NCI-H2029 treated with DMSO at 0.1 percent for 48 hours (cell line): Measurements from ENCODE around the gene ADD3.
"Not testable (repeated sequence)": the region's sequence is repeated elsewhere in the genome, so short reads cannot be mapped to it uniquely, and the experiment has no call there.

ENCODE experiments used
- DNase-seq: peaks from one replicate; lab custom pipeline; 2025; lab: John Stamatoyannopoulos, UW

Gene ADD3

DNA sequence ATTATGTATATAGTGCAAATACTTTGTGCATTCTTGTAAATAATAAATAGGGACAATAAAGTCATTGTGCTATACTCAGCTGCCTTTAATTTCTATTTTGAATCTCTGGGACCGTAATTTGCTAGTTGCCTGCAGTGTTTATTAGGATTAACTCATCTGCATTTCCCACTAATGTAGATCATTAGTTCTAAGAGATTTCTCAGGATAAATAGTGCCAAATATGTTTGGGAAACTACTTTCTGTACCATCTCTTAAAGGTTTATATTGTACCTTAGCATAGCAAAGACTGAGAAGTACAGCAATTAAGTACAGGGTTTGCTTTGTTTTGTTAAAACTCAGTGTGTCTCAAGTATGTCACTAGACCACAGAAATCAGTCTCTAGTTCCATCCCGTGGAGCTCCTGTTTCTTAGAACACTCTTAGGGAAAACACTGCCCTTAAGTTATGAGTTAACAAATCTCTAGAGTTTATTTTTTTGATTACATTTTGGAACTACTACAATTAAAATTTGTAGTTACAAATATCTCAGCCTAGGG lies 26.0 kb downstream of the ADD3 start:
- no peak for DNase-seq

GRCh38 chr10:110034596-110034995 lies 26.8 kb downstream of the ADD3 start:
- no peak for DNase-seq

DNA sequence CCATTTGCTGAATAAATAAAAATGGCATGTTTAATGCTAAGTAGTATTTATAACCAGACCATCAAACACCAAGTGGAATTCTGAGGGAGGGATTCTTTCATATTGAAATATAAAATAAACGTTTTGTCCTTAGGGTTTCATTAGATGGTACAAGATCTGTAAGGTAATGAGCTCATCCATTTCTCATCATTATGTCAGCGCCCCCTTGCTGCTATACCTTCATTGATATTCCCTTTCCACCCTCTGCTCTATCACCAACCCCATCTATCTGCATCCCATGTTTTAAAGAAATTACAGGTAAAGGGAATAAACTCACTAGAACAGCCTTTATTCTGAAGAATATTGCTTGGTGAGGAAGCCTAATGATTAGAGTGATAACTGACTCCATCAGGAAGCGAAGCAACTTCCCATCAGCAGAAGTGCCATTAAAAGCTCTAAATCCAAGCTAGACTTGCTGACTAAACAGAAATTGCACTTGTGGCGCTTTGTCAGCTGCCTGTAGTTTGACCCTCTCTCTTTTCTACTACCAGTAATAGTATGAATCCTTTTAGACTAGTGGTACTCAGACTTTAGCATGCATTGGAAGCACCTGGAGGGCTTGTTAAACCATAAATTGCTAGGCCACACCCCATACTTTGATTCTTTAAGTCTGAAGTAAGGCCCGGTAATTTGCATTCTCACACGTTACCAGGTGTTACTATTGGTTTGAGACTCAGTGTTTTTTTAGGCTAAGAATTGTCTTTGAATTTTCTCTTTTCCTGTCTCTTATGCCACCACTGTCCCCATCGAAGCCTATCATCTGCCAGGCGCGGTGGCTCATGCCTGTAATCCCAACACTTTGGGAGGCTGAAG lies 27.5 kb downstream of the ADD3 start:
- DNase-seq = no peak

DNA sequence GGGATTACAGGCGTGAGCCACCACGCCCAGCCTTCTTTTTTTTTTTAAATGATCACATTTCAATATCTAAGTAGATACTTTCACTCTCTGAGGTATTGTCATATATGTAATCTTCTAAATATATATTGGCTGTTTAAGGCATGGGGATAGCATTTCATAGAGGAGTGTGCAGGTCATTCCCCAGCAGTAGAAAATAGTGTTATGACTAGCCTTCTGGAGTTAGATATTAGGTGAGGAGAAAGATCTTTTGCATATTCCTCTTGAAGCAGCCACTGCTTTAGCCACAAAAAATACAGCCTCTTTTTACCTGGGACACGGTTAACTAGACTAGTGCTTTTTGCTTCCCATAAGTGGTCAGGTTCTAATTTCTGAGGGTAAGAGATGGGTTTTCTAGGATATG lies 28.9 kb downstream of the ADD3 start:
- no peak for DNase-seq

GRCh38 chr10:110039254-110039653 lies 31.5 kb downstream of the ADD3 start:
- DNase-seq = no peak

- DNase-seq = no peak
Observed at GRCh38 chr10:110040108-110040507, 32.3 kb downstream of the ADD3 start.

DNA sequence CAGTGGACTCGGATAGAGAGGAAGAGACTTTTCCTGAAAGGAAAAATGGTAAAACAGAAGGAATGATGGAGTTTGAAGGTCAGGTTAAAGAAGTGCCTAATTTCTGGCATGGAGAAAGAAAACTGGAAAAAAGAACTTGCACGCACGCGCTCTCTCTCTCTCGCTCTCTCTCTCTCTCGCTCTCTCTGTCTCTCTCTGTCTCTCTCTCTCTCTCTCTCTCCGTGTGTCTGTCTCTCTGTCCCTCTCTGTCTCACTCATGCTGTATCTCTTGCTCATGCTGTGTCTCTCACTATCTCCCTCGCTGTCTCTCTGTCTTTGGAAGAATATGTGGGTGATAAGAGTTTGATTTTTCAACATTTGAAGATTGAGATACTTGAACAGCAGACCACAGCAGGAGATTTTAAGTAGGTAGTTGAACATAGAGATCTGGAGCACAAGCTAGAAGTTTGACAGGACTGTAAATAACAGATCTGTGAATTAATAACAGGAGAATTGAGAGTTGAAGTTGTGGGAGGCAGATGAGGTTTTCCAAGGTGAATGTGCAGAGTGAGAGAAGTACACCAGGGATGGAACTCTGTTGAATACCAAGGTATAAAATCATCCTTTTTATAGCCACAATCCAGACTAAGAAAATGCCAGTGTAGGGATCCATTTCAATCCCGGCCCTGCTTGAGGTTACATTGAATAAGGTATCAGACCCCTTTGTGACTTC lies 33.1 kb downstream of the ADD3 start:
- no peak for DNase-seq

- no peak for DNase-seq
Observed at GRCh38 chr10:110041479-110041829, 33.7 kb downstream of the ADD3 start.

DNA sequence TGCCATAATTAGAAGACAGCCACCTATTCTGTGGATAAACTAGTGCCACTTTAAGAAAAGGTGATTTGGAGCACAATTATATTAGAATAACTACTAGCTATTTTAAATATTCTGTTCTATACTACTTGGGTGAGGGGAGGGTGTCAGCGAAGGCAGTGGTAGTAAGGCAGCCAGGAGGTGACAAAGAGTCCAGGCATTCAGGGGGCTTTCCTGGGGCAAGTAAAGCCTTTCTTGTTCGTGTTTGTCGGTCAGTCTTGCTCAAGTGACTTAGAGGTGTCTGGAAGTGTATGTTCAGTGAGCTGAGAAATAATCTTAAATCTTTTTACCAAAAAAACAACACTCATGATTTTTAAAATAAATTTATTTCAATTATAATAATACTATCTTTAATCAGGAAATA lies 34.4 kb downstream of the ADD3 start:
- DNase-seq = no peak

DNA sequence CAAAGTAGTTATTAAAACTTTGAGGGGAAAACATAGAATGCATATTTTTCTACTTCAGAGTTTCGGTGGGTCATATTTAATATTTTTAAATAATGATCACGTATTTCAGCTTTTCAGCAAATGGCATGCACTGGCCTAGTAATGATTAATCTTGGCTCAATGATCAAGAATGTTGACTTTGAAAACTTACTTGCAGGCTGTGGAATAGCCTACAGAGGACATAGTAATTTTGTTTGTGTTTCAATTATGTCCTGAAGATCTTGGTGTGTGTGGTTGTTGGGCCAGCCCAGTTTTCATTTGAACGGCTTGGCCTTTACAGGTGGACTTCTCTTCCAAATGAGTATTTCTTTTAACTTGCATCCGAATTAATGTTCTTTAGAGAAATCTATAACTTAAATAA lies 35.1 kb downstream of the ADD3 start:
- no peak for DNase-seq

- no peak for DNase-seq
Observed at GRCh38 chr10:110044681-110045080, 36.9 kb downstream of the ADD3 start.

DNA sequence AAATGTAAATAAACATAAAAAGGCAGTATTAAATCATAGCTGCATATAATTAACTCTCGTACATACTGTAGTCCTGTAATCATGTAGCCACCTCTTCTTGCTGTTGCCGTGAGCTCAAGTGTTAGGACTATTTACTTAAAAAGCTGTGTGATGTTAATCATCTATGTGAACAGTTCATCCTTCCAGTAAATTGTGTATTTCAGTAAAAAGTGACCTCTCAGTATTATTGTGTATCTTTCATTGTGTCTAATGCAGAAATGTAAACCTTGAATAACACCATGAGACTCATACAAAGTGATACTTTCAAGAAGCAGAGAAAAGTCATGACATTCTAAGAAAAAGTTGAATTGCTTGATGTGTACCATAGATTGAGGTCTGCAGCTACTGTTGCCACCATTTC lies 38.0 kb downstream of the ADD3 start:
- DNase-seq = peak; percentile 1

GRCh38 chr10:110048145-110048544 lies 40.4 kb downstream of the ADD3 start:
- DNase-seq = not testable (repeated sequence)

DNA sequence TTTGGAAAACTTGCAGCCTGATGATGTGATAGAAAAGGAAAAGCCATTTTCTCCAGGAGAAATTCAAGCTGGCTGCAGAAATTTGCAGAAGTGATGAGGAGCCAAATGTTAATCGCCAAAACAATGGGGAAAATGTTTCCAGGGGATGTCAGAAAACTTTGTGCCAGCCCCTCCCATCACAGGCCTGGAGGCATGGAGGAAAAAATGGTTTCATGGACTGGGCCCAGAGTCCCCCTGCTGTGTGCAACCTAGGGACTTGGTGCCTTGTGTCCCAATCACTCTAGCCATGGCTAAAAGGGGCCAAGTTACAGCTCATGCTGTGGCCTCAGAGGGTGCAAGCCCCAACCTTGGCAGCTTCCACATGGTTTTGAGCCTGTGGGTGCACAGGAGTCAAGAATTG lies 41.0 kb downstream of the ADD3 start:
- DNase-seq = no peak

DNA sequence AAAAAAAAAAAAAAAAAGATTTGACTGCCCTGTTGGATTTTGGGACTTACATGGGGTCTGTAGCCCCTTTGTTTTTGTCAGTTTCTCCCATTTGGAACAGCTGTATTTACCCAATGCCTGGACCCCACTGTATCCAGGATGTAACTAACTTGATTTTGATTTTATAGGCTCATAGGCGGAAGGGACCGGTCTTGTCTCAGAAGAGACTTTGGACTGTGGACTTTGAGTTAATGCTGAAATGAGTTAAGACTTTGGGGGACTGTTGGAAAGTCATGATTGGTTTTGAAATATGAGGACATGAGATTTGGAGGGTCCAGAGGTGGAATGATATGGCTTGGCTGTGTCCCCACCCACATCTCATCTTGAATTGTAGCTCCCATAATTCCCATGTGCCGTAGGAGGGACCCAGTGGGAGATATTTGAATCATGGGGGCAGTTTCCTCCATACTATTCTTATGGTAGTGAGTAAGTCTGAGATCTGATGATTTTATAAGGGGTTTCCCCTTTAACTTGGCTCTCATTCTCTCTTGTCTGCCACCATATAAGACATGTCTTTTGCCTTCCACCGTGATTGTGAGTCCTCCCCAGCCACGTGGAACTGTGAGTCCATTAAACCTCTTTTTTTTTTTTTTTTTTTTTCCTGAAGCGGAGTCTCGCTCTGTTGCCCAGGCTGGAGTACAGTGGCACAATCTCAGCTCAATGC lies 42.3 kb downstream of the ADD3 start:
- DNase-seq = not testable (repeated sequence)

- no peak for DNase-seq
Observed at GRCh38 chr10:110051487-110051886, 43.7 kb downstream of the ADD3 start.

DNA sequence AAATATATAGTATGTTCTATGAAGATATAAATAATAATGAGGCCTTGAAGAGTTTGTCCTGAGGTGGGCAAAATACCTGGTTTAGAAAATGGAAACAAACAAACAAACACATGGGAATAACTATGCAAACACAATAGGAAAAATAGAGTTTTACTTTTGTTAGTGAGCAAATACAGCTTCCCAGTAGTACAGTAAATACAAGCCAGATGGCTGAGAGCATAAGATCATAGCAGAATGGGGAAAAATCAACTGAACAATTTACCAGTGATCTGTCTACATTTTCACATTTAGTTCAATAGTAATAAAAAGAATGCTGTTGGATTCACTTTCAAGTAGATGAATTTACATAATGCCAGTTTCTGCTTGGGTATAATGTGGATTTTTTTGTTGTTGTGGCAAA lies 45.1 kb downstream of the ADD3 start:
- DNase-seq = no peak

DNA sequence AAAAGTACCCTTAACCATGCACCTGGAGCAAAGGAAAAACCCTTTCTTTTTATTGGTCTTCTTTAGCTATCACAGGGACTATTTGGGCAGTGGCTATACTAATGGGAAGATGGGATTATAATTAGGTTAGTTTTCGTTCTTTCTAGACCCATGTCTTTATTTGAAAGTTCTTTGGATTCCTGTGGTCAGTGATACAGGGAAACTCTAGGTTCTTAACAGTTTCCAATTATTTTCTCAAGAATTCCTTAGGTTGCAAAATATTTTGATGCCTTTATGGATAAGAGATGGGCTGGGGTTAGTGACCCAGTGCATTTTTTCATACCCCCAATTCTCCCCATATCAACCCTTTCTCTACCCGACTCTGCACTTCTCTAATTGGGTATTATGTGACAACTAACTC lies 49.0 kb downstream of the ADD3 start:
- DNase-seq = no peak

- no peak for DNase-seq
Observed at GRCh38 chr10:110057456-110057855, 49.7 kb downstream of the ADD3 start.

DNA sequence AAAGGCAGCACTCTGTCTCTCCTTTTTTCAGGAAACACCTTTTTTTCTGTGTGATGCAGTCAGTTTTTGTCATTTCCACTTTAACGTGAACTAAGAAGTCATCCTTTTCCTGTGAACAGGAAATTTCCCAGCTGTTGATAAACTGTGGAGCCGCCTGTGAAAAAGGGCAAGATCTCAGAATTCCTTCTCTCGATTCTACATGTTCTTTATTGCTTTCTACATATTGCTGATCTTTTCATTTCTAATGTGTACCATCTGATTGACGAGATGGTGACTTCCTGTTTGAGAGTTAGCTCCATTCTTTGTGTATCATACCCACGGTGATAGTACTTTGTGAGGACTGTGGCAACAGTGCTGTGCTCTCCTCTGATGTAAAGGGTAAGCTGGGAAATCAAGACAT lies 50.4 kb downstream of the ADD3 start:
- DNase-seq = no peak

GRCh38 chr10:110059925-110060324 lies 52.1 kb downstream of the ADD3 start:
- no peak for DNase-seq

DNA sequence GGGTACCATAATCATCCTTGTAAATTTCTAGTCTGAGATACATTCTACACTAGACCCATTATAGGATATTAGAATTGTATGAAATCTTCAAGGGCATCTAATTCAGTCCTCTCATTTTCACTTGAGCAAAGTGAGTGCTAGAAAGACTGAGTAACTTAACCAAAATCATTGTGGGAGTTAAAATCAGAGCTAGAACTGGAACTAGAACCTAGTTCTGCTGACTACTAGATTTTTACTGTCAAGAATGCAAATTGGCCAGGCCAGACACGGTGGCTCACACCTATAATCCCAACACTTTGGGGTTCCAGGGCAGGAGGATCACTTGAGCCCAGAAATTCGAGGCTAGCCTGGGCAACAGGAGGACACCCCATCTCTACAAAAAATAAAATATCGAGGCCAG lies 53.9 kb downstream of the ADD3 start:
- no peak for DNase-seq

DNA sequence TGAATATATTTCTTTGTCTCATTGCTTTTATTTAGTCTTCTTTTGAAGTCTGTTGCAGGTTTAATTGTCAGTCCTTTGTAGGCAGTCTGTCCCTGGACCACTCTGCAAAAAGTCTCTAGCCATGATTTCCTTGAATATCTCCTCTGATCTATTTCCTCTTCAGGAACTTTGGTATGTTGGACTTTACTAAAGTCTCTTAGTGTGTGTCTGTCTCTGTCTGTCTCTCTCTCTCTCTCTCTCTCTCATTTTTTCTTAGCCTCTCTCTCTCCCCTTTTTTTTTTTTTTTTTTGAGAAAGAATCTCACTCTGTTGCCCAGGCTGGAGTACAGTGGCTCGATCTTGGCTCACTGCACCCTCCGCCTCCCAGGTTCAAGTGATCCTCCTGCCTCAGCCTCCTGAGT lies 57.5 kb downstream of the ADD3 start:
- no peak for DNase-seq
